Measurements from ENCODE around the gene TAF11.
"Not testable (repeated sequence)": the region's sequence is repeated elsewhere in the genome, so short reads cannot be mapped to it uniquely, and the experiment has no call there.

Gene TAF11

DNA sequence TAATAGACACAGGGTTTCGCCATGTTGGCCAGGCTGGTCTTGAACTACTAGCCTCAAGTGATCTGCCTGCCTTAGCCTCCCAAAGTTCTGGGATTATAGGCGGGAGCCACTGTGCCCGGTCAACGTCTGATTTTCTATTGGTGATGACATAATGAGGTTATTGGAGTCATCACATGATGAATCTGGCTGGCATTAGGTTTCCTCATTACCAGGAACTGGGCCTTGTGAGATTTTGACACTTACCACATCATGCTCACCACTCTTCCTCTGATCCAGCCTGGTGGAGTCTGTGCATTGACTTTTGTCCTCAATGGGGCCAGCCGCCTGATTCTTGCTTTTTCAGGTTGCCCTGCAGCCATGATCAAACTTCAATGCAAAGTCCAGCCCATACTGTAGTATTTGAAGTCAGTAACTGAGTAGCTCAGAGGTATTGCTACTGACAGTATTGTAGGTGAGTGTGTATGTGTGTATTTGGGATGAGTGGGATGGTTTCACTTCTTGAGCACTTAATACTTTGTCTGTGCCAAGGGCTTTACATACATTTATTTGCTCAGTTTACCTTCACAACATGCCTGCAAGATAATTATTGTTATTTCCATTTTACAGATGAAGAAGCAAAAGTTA lies 17.3 kb upstream of the TAF11 start:
- DNase-seq (ENCODE audit: low read depth), result no peak
- TF ChIP-seq, protein P1, sequence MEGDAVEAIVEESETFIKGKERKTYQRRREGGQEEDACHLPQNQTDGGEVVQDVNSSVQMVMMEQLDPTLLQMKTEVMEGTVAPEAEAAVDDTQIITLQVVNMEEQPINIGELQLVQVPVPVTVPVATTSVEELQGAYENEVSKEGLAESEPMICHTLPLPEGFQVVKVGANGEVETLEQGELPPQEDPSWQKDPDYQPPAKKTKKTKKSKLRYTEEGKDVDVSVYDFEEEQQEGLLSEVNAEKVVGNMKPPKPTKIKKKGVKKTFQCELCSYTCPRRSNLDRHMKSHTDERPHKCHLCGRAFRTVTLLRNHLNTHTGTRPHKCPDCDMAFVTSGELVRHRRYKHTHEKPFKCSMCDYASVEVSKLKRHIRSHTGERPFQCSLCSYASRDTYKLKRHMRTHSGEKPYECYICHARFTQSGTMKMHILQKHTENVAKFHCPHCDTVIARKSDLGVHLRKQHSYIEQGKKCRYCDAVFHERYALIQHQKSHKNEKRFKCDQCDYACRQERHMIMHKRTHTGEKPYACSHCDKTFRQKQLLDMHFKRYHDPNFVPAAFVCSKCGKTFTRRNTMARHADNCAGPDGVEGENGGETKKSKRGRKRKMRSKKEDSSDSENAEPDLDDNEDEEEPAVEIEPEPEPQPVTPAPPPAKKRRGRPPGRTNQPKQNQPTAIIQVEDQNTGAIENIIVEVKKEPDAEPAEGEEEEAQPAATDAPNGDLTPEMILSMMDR (conservative IDR thresholded peaks at IDR 0.05; ENCODE audit: low read length), result no peak

DNA sequence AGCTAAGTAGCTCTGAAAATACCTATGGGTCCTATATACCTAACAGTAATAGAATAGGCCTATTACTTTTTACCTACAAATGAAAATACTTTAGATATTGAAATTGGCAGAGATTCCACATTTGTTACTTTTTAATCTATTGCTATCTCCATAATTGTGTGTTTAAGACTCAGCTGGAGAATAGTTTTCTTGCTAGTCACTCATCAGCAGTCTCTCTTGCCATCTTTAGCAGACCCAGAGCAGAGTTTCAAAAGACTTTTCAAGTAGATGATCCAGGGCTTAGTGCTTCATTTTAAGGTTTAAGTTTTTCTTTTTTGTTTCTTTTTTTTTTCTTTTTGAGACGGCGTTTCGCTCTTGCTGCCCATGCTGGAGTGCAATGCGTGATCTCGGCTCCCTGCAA lies 14.1 kb upstream of the TAF11 start:
- peak; percentile 39 for DNase-seq (ENCODE audit: low read depth)
- no peak overlapping the region for H3K4me3 ChIP-seq (ENCODE audit: low read length)
- TF ChIP-seq, protein P1 (conservative IDR thresholded peaks at IDR 0.05; ENCODE audit: low read length), result no peak

More for the DNA sequence above, 17.3 kb upstream of the TAF11 start:
- H3K4me3 ChIP-seq (ENCODE audit: low read length), result no peak overlapping the region

DNA sequence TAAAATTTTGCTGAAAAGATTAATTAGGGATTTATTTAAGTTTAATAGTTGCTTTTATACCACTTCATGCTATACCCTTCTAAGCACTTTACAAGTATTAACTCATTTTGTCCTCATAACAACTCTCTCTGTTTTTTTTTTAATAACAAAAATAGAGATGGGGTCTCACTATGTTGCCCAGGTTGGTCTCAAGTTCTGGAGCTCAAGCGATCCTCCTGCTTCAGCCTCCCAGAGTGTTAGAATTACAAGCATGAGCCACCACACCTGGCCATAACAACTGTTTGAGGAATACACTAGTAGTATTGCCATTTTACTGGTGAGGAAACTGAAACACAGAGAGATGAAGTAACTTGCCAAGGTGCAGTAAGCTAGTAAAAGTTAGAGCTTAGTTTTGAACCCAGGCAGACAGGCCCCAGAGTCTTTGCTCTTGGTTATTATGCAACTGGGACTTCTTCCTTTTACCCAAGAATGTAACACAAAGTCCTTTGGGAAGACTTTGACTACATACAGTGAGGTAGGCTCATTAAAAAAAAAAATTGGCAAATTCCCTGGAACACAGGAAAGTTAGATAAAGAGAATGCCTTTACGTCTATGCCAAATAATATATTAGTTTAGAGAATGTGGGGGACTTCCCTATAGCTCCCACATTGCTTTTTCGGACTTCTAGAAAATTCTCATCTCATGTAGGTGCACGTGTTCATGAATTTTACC lies 12.6 kb upstream of the TAF11 start:
- DNase-seq (ENCODE audit: low read depth), result no peak
- TF ChIP-seq, protein P1 (conservative IDR thresholded peaks at IDR 0.05; ENCODE audit: low read length), result no peak
- no peak overlapping the region for H3K4me3 ChIP-seq (ENCODE audit: low read length)

DNA sequence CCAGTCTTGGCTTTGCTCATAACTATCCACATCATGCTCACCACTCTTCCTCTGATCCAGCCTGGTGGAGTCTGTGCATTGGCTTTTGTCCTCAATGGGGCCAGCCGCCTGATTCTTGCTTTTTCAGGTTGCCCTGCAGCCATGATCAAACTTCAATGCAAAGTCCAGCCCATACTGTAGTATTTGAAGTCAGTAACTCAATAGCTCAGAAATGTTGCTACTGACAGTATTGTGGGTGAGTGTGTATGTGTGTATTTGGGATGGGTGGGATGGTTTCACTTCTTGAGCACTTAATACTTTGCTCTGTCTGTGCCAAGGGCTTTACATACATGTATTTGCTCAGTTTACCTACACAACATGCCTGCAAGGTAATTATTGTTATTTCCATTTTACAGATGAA lies 11.9 kb upstream of the TAF11 start:
- DNase-seq (ENCODE audit: low read depth); H3K4me3 ChIP-seq (ENCODE audit: low read length): not testable (repeated sequence)

DNA sequence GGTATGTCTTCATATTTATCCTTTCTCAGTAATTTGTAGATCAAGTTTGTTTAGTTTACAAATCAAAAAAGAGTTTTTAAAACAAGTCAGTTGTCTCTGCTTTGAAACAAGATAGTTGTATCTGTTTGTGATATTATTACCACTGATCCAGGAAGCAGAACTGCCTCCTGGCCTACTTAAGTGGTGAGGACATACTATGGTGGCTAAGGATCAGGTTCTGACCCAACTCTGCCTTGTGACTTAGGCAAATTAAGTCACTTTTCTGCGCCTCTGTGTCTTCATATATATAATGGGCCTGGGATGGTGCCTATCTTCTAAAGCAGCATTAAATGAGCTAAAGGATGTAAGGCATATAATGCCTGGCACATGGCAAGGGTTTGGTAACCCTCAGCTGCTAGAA lies 9.9 kb upstream of the TAF11 start:
- no peak overlapping the region for H3K4me3 ChIP-seq (ENCODE audit: low read length)
- TF ChIP-seq, protein P1 (conservative IDR thresholded peaks at IDR 0.05; ENCODE audit: low read length), result no peak

DNA sequence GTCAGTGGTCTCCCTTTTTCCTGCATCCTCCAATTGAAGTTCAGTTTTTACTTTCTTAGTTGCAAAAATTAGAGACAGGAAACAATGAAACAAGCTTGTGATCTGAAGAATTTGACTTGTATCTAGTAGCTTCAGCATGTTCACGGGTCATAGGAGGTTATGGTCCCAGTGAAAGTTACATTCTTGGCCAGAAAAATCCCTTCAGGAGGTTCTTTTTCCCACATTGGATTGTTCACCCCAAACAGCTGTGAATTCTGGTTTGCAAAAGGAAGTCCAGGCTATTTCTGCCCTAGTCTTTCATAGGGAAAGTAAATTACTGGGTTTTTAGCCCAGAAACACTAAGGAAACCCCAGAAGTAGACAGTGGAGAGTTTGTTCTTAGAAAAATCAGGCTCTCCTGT lies 9.3 kb upstream of the TAF11 start:
- H3K4me3 ChIP-seq (ENCODE audit: low read length), result no peak overlapping the region
- DNase-seq (ENCODE audit: low read depth), result no peak
- TF ChIP-seq, protein P1 (conservative IDR thresholded peaks at IDR 0.05; ENCODE audit: low read length), result no peak

More for the DNA sequence above, 9.9 kb upstream of the TAF11 start:
- no peak for DNase-seq (ENCODE audit: low read depth)

DNA sequence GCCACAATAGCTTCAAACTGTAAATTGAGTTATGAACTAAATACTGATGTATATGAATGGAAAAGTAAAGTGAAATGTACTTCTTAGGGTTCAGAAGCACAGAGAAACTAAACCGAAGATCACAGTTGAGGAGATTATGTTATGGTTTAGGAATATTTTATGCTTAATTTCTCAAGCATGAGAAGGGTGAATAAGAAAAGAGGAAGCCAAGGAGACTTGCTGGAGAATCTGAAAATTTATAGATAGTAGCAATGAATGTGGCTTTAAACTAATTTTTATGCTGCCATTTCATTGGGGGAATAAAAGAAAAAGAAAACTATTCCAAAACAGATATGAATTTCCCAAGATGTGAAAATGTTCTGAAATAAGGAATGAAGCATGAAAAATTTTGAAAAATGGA lies 6.9 kb upstream of the TAF11 start:
- no peak for DNase-seq (ENCODE audit: low read depth)
- TF ChIP-seq, protein P1 (conservative IDR thresholded peaks at IDR 0.05; ENCODE audit: low read length), result no peak
- no peak overlapping the region for H3K4me3 ChIP-seq (ENCODE audit: low read length)

All from AG10803 (cell line).